ENCODE measurements around the gene NR2F2.

NR2F2 gene

GRCh38 chr15:96320107-96320506 is 10.4 kb upstream of the NR2F2 start:
- no peak for DNase-seq

GRCh38 chr15:96320703-96321638 is 9.5 kb upstream of the NR2F2 start:
- no peak for DNase-seq

- DNase-seq = no peak
These were observed 8.6 kb upstream of the NR2F2 start for GRCh38 chr15:96321639-96322535.

- no peak for DNase-seq
These were observed 7.8 kb upstream of the NR2F2 start for GRCh38 chr15:96322536-96323318.

GRCh38 chr15:96323319-96324145 is 7.0 kb upstream of the NR2F2 start:
- no peak for DNase-seq

DNA sequence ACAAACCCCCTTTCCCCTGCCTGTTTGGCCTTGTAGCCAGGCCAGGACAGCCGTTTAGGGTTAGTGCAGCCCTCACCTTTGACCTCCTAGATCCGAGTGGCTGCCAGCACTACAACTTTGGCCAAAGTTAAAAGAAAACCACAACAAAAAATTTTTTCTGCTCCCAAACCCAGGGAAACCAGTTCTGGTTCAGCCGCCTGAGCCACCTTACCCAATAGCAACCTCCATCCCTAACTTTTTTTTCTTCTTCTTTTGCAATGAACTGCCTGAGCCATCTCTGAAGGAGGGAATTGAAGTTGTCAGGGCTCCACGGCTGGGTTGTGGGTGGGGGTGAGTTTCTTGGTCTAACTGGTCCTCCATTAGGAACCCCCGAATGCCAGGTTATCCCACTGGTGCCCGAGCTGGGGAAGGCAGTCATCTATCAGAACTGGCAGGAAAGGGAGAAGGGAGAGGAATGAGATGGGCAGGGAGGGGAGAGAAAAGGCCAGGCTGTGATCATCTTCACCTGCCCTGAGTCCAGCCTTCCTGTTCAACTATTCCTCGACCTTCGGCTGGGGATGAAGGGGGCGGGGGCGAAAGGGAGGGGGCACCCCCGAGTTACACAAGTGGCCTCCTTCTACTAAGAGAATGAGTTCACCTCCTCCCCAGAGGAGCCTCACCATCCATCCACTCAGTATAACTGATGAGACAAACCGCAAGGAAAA is 6.2 kb upstream of the NR2F2 start:
- DNase-seq = no peak

DNA sequence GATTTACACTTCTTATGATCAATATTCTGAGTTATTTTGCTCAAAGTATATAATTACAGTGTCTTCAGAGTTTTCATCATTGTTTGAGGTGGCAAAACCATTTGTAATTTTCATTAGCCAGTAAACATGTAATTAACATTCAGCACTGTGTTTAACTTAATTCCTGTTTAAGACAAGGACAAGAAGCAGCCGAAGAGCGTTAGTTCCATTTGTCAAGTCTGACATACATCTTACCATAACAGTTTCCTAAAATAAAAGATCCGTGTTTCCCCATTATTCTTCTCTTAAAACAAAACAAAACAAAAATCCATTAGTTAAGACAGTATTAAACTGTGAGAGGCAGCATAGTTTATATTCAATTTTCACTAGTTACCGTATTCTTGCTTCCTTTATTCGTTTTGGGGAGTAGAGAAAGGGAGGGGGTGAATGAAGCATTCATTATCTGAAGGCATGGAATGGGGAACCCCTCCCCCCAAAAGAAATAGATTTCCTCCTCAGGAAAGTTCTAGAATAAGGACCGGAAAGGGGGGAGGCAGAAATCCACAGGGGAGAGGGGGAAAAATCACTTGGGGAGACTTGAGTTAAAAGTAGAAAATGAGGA is 5.5 kb upstream of the NR2F2 start:
- DNase-seq = no peak

- DNase-seq = no peak
These were observed 4.8 kb upstream of the NR2F2 start for GRCh38 chr15:96325541-96326327.

- no peak for DNase-seq
These were observed 4.0 kb upstream of the NR2F2 start for GRCh38 chr15:96326328-96327154.

- no peak for DNase-seq
These were observed 3.3 kb upstream of the NR2F2 start for GRCh38 chr15:96327155-96327741.

DNA sequence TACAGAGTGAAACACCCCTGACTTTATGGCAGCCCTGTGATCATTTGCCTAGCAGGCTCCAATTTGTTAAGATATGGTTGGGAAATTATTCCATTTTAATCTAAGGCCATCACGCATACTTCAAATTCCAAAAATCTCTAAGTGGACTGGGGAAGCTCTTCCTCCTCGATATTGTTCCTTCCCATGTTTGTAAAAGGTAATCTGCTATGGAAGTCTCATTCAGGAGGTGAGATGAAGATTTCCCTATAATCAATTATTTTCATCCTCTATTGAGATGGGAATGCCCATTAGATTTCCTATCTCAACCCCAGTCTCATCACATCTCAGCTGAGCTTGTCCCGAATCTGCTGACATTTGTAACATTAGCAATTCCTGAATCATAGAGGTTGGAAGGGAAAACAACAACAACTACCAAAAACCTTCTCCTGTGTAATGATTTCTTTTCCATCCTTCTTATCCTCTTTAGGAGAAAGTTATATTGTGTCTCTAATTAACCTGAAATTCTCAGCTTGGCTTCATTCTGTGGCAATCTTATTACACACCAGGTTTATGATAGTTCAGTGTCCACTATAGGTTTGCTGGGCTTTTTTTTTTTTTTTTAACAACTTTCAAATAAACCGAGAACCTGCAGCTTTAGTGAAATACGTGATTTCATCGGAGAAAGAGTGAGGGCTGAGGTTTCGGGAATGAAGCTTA is 2.2 kb upstream of the NR2F2 start:
- no peak for DNase-seq

DNA sequence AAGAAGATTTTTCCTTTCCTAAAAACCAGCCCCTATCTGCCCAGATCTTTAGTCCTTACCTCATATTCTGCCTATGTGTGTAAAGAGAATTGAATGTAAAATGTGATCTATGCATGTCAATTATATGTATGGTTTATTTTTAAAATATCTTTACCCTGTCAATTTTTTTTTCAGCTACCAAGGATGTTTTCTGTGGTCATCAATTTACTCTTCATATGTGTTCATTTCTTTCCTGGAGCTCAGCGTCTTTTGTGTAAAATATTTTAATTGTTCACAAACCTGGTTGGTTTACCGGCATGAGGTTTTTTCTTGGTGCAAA is 1.7 kb upstream of the NR2F2 start:
- no peak for DNase-seq

DNA sequence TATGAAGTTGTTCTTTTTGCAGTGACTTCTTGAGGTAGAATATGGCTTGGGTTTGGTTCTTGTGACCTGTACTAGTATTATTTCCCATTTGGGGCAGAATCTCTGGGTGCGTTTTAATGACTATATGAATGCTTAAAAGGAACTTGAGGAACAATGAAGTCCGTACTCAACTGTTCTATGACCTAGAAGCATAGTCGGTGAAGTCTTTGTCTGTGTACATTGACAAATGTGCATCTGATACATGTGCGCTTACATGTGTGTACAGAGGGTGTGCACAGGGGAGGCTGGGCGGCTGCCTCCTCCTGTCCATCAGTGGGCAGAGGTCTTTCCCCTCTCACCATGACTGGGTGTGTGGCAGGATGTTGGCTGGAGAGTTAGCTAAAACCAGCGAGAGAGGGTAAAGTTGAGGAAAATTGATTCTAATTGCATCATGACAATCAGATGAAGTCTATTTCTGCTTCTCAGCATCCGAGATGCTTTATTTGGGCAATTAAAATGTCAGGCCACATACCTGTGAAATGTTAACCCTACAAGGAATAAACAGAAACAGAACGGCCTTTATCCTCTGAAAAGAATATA is 1.0 kb upstream of the NR2F2 start:
- no peak for DNase-seq

DNA sequence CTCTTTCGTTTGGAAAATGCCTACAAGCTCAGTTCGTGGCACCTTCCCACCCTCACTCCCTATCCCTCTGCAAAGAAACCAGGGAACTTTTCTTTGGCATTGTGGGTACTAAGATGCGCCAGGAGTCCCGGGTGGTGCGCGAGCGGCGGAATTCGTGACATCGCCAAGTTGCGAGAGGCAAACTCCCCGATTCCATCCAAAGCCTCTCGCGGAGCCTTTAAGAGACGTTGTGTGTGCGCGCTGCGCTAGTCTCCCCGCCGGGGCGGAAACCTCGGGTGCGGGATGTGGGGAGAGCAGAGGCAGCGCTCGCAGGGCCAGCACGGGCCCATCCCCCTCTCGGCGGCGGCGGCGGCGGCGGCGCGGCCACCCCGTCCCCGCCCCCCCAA is 443 bp upstream of the NR2F2 start:
- DNase-seq = no peak

GRCh38 chr15:96331144-96331944 is 844 bp downstream of the NR2F2 start:
- no peak for DNase-seq

DNA sequence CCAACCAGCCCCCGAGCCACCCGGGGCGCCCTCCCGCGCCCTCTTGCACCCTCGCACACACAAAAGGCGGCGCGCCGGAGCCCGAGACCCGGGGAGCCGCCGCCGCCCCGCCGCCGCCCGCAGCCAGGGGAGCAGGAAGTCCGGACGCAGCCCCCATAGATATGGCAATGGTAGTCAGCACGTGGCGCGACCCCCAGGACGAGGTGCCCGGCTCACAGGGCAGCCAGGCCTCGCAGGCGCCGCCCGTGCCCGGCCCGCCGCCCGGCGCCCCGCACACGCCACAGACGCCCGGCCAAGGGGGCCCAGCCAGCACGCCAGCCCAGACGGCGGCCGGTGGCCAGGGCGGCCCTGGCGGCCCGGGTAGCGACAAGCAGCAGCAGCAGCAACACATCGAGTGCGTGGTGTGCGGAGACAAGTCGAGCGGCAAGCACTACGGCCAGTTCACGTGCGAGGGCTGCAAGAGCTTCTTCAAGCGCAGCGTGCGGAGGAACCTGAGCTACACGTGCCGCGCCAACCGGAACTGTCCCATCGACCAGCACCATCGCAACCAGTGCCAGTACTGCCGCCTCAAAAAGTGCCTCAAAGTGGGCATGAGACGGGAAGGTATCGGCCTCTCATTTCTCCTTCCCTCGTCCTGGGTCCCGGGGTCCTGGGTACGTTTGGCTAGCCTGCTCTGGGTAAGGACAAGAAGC is 1.6 kb downstream of the NR2F2 start:
- DNase-seq = no peak

Data from CD4-positive, alpha-beta T cell treated with Interleukin-1 beta for 1 hour (primary cell).